Endothelial cell of umbilical vein (primary cell): ENCODE data around the gene MARS2. TPM values are rescaled to one million over a fixed set of nuclear protein-coding genes. Genes with fewer than 3 reads are reported as not detected.
A peak's percentile ranks its signal among the peaks of the same experiment; 100 is the strongest.

Experiments used
- BruUV-seq: library from RNA; stranded (reverse); fragments of 400-500 nt; replicated peaks from 2 replicates; lab custom pipeline; 2021; lab: Mats Ljungman, UMichigan
- CTCF ChIA-PET: fragments of 300-600, 350-600 bp; sonication (Branson Sonifier 250); formaldehyde crosslinking; loops from one replicate; lab custom pipeline; 2021; ENCODE audit warnings: antibody characterized with exemption, inconsistent platforms; lab: Charles Lee
- POLR2A ChIA-PET: fragments of 300-600, 350-600 bp; sonication (Branson Sonifier 250); formaldehyde crosslinking; loops from one replicate; lab custom pipeline; 2021; ENCODE audit warnings: antibody characterized with exemption, inconsistent platforms; lab: Charles Lee
- DNase-seq: peaks from one replicate; pipeline ENCODE4 v3.0.0-alpha.2; 2011; ENCODE audit warnings: low read depth, low spot score
- FAIRE-seq: peaks from 2 replicates; lab custom pipeline; 2011; peaks lifted over from hg19 to GRCh38; lab: Jason Lieb, UNC
- H2AFZ ChIP-seq: 2 replicates; pipeline ENCODE4 v1.6.0; 2012; ENCODE audit warnings: low read depth, low read length, control low read depth, inconsistent platforms
- H3K27ac ChIP-seq: 2 replicates; pipeline ENCODE4 v1.5.1; 2011; ENCODE audit warnings: low read depth, mild to moderate bottlenecking, control low read depth, low read length, moderate library complexity; ENCODE audit not compliant: insufficient read depth
- H3K27me3 ChIP-seq, 2 experiments: 2 replicates each; pipeline versions ENCODE4 v1.6.0 to v1.6.1; 2011; ENCODE audit warnings: low read length in 2 of 2, mixed read lengths in 1 of 2; ENCODE audit not compliant: control insufficient read depth in 2 of 2, insufficient read depth in 2 of 2
- H3K36me3 ChIP-seq, 2 experiments: 2 replicates in 1 of 2; 3 replicates in 1 of 2; pipeline ENCODE4 v1.5.1; 2011; ENCODE audit warnings: low read length in 2 of 2, mild to moderate bottlenecking in 1 of 2, moderate library complexity in 1 of 2; ENCODE audit not compliant: control insufficient read depth in 2 of 2, insufficient read depth in 2 of 2; ENCODE audit errors: extremely low read depth in 1 of 2
- H3K4me1 ChIP-seq: 3 replicates; pipeline ENCODE4 v1.5.1; 2011; ENCODE audit warnings: mild to moderate bottlenecking, low read length; ENCODE audit not compliant: control insufficient read depth, insufficient read depth; ENCODE audit errors: extremely low read depth
- H3K4me2 ChIP-seq: 2 replicates; pipeline ENCODE4 v1.6.1; 2011; ENCODE audit warnings: low read length, control low read depth, mixed read lengths; ENCODE audit not compliant: insufficient read depth
- H3K4me3 ChIP-seq, 3 experiments: fragments of 200-600 bp in 1 of 3; sonication (generic), shearing (Covaris generic) in 1 of 3; replicated peaks in 1 of 3; 2 replicates each; pipeline ENCODE4 v1.5.1; 2011 to 2016; ENCODE audit warnings: control low read depth in 3 of 3, low read length in 3 of 3, mild to moderate bottlenecking in 2 of 3, inconsistent platforms in 1 of 3, low read depth in 1 of 3, moderate library complexity in 1 of 3; ENCODE audit not compliant: insufficient read depth in 1 of 3
- H3K79me2 ChIP-seq: 2 replicates; pipeline ENCODE4 v1.6.0; 2012; ENCODE audit warnings: low read length, inconsistent platforms; ENCODE audit not compliant: control insufficient read depth, insufficient read depth
- H3K9ac ChIP-seq: replicated peaks from 2 replicates; pipeline ENCODE3; 2011; ENCODE audit warnings: low read length, control low read depth; ENCODE audit not compliant: insufficient read depth; ENCODE audit errors: extremely low read depth
- H3K9me1 ChIP-seq: replicated peaks from 3 replicates; pipeline ENCODE4 v1.6.0; 2011; ENCODE audit warnings: mild to moderate bottlenecking, low read length; ENCODE audit not compliant: control insufficient read depth, insufficient read depth; ENCODE audit errors: extremely low read depth
- H3K9me3 ChIP-seq: replicated peaks from 2 replicates; pipeline ENCODE4 v1.5.1; 2012; ENCODE audit warnings: low read length, inconsistent platforms; ENCODE audit not compliant: control insufficient read depth, insufficient read depth
- H4K20me1 ChIP-seq: replicated peaks from 2 replicates; pipeline ENCODE3; 2011; ENCODE audit warnings: mild to moderate bottlenecking, low read length; ENCODE audit not compliant: control insufficient read depth, insufficient read depth; ENCODE audit errors: extremely low read depth
- FOS ChIP-seq: IDR thresholded peaks from 2 replicates; pipeline ENCODE4 v1.6.1; 2011; ENCODE audit warnings: mild to moderate bottlenecking, low read length, moderate library complexity, borderline replicate concordance; ENCODE audit not compliant: insufficient read depth
- GATA2 ChIP-seq: IDR thresholded peaks from 2 replicates; pipeline ENCODE4 v1.7.0; 2011; ENCODE audit warnings: low read depth, mild to moderate bottlenecking, moderate library complexity, mixed read lengths, low read length; ENCODE audit not compliant: insufficient read length, insufficient read depth
- JUN ChIP-seq: IDR thresholded peaks from 2 replicates; pipeline ENCODE4 v1.6.1; 2011; ENCODE audit warnings: borderline replicate concordance, low read depth; ENCODE audit not compliant: insufficient read length, insufficient read depth
- MYC ChIP-seq: IDR thresholded peaks from one replicate; pipeline ENCODE4 v1.6.1; 2011; ENCODE audit warnings: mild to moderate bottlenecking, low read depth, low read length
- POLR2A ChIP-seq: IDR thresholded peaks from 2 replicates; pipeline ENCODE4 v1.6.1; 2012; ENCODE audit warnings: low read depth, mild to moderate bottlenecking, control low read depth, low read length
- dilution Hi-C: fragments of 300-500 bp; cut with MboI; formaldehyde crosslinking; loops from one replicate; pipeline ENCODE4 v1.15.0; 2019; ENCODE audit warnings: low sequenced_read_pairs; ENCODE audit not compliant: extremely low pct_ligation_motif_present
- intact Hi-C: fragments of 100-400 bp; cut with micrococcal nuclease; formaldehyde crosslinking; loops from one replicate; pipeline ENCODE4 v1.10.0; 2022
- polyA plus RNA-seq, 4 experiments: library from polyadenylated mRNA; depleted of rRNA in 3 of 4; stranded (reverse) in 3 of 4; unstranded in 1 of 4; fragments of >200 nt; gene quantifications; 2 replicates each; pipeline versions ENCODE4 v1.2.1 to v1.2.3, GENCODE V29; 2011 to 2012; ENCODE audit warnings: missing spikeins in 1 of 4
- total RNA-seq: library from RNA; stranded (reverse); gene quantifications from 2 replicates; pipeline ENCODE4 v1.2.3, GENCODE V29; 2021

MARS2 gene
- total and polyA plus RNA-seq, 2 donors (not counting 3 experiments of a cell fraction or from before 2014, with no cell fraction given): 2.4 to 5.3 TPM

DNA sequence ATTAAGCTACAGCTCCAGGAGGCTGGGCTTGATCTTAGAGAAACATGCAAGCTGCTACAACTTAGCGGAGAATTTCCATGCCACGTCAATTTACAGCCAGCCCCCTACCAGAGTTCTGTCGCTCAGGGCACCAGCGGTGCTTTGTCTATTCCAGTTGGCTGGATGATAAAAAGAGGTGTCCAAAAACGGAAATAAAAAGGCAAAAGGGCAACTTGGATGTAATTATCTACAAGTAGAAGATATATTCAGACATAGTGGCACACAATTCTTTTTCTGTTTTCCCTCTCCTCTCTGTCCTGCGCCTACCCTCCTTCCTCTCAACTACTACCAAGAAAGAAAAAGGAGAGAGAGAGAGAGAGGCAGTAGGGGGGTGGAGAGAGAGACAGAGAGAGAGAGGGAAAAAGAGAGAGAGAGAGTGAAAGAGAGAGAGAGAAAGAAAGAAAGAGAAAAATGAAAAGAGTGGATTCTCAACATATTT, 29.4 kb upstream of the MARS2 start:
- DNase-seq: peak; percentile 88
- no TSS peak for BruUV-seq
- Histone ChIP-seq H3K4me2 (peak overlapping the region; percentile 100), H3K4me3 (peak overlapping the region; percentile 57 to 99 (median 98)), H3K79me2 (no peaks in the 10 kb centered on the region), H3K9ac (peak overlapping the region; percentile 95), H3K36me3 (no peaks in the 10 kb centered on the region), H3K9me1 (no peaks in the 10 kb centered on the region), H3K27ac (peak overlapping the region; percentile 78), H4K20me1 (no peaks in the 10 kb centered on the region), H3K27me3 (no peaks in the 10 kb centered on the region), H3K4me1 (peaks cover 28% of the 10 kb centered on the region), H3K9me3 (no peaks in the 10 kb centered on the region), H2AFZ (peak overlapping the region; percentile 84)
- TF ChIP-seq GATA2: no peak
- no peak for TF ChIP-seq JUN
- TF ChIP-seq POLR2A: peak; percentile 35
- FAIRE-seq: peak; percentile 44
- intact Hi-C loops: loop anchor here (1.0 to 5.0 kb wide), 3 partner anchors 32 to 175 kb away; partner anchors contain the start of gene HSPE1
- CTCF ChIA-PET: interaction anchor here (0.6 to 2.6 kb wide), 6 partner anchors 26 to 620 kb away, joined by 3 to 10 read pairs (median 3); partner anchors contain the start of gene MARS2
- dilution Hi-C loops: no loop called here
- POLR2A ChIA-PET: interaction anchor here (0.8 to 0.9 kb wide), 2 partner anchors 29 to 176 kb away, joined by 4 to 12 read pairs; partner anchors contain the start of genes HSPD1, HSPE1 and MARS2

- dilution Hi-C loops: no loop called here
- peak; percentile 4 for FAIRE-seq
- no peaks in the 10 kb centered on the region for H3K27me3 ChIP-seq
Observed at GRCh38 chr2:197677056-197677455, 28.1 kb upstream of the MARS2 start.

More at GRCh38 chr2:197677056-197677455, 28.1 kb upstream of the MARS2 start:
- peak; percentile 11 for DNase-seq
- TF ChIP-seq MYC: no peak
- TF ChIP-seq FOS: no peak
- no peak for TF ChIP-seq POLR2A
- TF ChIP-seq JUN: no peak
- no peak for TF ChIP-seq GATA2
- ChIA-PET POLR2A (no interaction called here), CTCF (no interaction called here)
- peak overlapping the region; percentile 47 for H3K4me2 ChIP-seq
- H3K4me1 ChIP-seq: peaks cover 28% of the 10 kb centered on the region
- no TSS peak for BruUV-seq
- no peak overlapping the region for H3K4me3 ChIP-seq
- H3K9ac ChIP-seq: no peak overlapping the region
- H3K36me3 ChIP-seq: no peaks in the 10 kb centered on the region
- no peaks in the 10 kb centered on the region for H3K9me3 ChIP-seq
- H3K27ac ChIP-seq: no peak overlapping the region
- intact Hi-C loops: loop anchor here (5.0 kb wide), 1 partner anchor 120 kb away; no protein-coding TSS in a partner anchor
- H3K9me1 ChIP-seq: no peaks in the 10 kb centered on the region
- H3K79me2 ChIP-seq: no peaks in the 10 kb centered on the region
- H2AFZ ChIP-seq: peak overlapping the region; percentile 62
- no peaks in the 10 kb centered on the region for H4K20me1 ChIP-seq
